ENCODE results near the gene ARHGAP15.

Gene ARHGAP15

DNA sequence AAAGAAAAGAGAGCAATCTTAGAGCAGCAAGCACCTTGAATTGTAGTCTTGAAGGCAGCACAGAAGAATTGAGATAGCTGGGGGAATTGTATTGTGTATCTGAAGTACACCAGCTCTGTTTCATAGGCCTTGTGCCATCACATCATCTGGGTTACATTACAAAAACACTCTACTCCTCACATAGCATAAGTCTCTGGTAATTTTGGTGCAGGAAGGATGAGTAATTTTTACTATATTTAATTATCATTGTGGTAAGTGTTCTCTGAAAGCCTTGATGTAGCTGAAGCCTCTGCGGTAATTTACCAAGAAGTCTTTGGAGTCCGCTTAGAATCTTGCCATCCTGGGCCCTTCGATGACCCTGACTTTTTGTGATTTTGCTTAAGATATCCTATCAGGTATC lies 291.1 kb downstream of the ARHGAP15 start:
- no peak for TF ChIP-seq SUZ12 (IDR thresholded peaks at IDR 0.05; ENCODE audit: extremely low read depth, insufficient read depth, insufficient read length)
- no peak for TF ChIP-seq ZNF274 (IDR thresholded peaks at IDR 0.05; ENCODE audit: low read depth, low read length)
- no peak for TF ChIP-seq YY1 (IDR thresholded peaks at IDR 0.05; ENCODE audit: insufficient read depth, insufficient read length)

DNA sequence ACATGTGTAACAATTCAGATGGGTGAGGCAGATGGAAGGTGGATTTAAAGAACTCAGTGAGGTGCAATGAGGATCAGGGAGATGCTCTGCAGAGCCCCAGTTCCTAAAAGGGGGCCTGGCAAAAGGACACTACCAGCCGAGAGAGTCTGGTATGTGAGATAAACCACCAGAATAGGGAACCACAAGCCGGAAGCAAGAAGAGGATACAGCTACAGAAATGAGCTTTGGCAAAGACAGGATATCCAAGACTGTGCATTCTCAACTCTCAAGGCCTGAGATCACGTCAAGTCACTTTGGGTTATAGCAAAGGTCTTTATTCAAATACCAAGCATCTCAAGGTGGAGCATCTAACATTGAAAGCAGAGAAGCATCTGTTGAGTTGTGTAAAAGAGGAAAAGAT lies 293.5 kb downstream of the ARHGAP15 start:
- Histone ChIP-seq H3K9ac (ENCODE audit: insufficient read length, low read depth) (no peak overlapping the region), H3K4me1 (ENCODE audit: insufficient read depth, insufficient read length) (no peaks in the 10 kb centered on the region), H3K4me3 (ENCODE audit: insufficient read length, low read depth) (no peak overlapping the region), H3K36me3 (ENCODE audit: insufficient read depth, insufficient read length, low read length) (no peaks in the 10 kb centered on the region), H3K9me3 (ENCODE audit: insufficient read depth, low read length) (no peaks in the 10 kb centered on the region), H3K27me3 (ENCODE audit: insufficient read depth, insufficient read length) (no peaks in the 10 kb centered on the region)
- TF ChIP-seq SUZ12 (IDR thresholded peaks at IDR 0.05; ENCODE audit: extremely low read depth, insufficient read depth, insufficient read length) (no peak), ZNF274 (IDR thresholded peaks at IDR 0.05; ENCODE audit: low read depth, low read length) (no peak), YY1 (IDR thresholded peaks at IDR 0.05; ENCODE audit: insufficient read depth, insufficient read length) (no peak)
- no peak for DNase-seq (ENCODE audit: low read depth, low spot score)

More for the DNA sequence above, 291.1 kb downstream of the ARHGAP15 start:
- Histone ChIP-seq H3K27me3 (ENCODE audit: insufficient read depth, insufficient read length) (no peaks in the 10 kb centered on the region), H3K36me3 (ENCODE audit: insufficient read depth, insufficient read length, low read length) (no peaks in the 10 kb centered on the region), H3K4me3 (ENCODE audit: insufficient read length, low read depth) (no peak overlapping the region), H3K4me1 (ENCODE audit: insufficient read depth, insufficient read length) (no peaks in the 10 kb centered on the region), H3K9ac (ENCODE audit: insufficient read length, low read depth) (no peak overlapping the region), H3K9me3 (ENCODE audit: insufficient read depth, low read length) (no peaks in the 10 kb centered on the region)
- no peak for DNase-seq (ENCODE audit: low read depth, low spot score)

DNA sequence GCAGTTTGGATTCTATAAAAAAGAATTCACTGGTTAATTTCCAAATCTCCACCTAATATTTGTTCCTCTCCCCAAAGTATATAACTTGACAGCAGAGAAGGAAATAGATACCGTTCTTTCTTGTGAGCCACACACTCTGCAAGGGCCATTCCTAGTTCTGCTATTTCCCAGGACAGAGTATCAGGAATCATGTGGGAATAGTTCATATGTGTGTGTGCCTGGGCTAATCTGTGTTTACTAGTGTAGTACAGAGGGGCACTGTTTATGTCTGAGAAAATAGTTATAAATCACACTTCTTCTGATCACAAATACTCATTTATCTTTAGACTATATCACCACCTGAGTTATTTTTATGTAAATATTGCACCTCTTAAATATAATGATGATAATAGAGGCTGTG lies 296.7 kb downstream of the ARHGAP15 start:
- Histone ChIP-seq H3K9me3 (ENCODE audit: insufficient read depth, low read length) (no peaks in the 10 kb centered on the region), H3K4me1 (ENCODE audit: insufficient read depth, insufficient read length) (no peaks in the 10 kb centered on the region), H3K36me3 (ENCODE audit: insufficient read depth, insufficient read length, low read length) (no peaks in the 10 kb centered on the region), H3K27me3 (ENCODE audit: insufficient read depth, insufficient read length) (no peaks in the 10 kb centered on the region), H3K4me3 (ENCODE audit: insufficient read length, low read depth) (no peak overlapping the region), H3K9ac (ENCODE audit: insufficient read length, low read depth) (no peak overlapping the region)
- DNase-seq (ENCODE audit: low read depth, low spot score): no peak
- TF ChIP-seq ZNF274 (IDR thresholded peaks at IDR 0.05; ENCODE audit: low read depth, low read length) (no peak), YY1 (IDR thresholded peaks at IDR 0.05; ENCODE audit: insufficient read depth, insufficient read length) (no peak), SUZ12 (IDR thresholded peaks at IDR 0.05; ENCODE audit: extremely low read depth, insufficient read depth, insufficient read length) (no peak)

DNA sequence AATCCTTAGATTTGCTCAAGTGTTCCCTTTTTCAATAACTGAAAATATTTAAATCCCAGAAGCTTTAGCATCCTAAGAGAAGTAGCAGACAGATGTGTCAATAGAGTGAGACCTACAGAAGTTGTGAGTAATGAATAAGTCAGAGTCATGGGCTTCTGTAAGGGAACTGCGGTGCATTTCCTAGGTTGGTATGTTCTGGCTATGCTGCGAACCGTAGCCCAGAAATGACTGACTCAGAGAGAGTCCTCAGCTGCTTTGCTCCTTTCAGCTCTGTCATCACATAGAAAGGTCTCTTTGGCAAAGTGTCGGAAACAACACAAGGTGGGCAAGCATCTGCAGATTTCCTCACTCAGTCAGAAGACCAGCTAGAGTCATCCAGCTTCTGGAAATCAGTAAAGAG lies 297.1 kb downstream of the ARHGAP15 start:
- Histone ChIP-seq H3K4me1 (ENCODE audit: insufficient read depth, insufficient read length) (no peaks in the 10 kb centered on the region), H3K4me3 (ENCODE audit: insufficient read length, low read depth) (no peak overlapping the region), H3K27me3 (ENCODE audit: insufficient read depth, insufficient read length) (no peaks in the 10 kb centered on the region), H3K9ac (ENCODE audit: insufficient read length, low read depth) (no peak overlapping the region), H3K36me3 (ENCODE audit: insufficient read depth, insufficient read length, low read length) (no peaks in the 10 kb centered on the region), H3K9me3 (ENCODE audit: insufficient read depth, low read length) (no peaks in the 10 kb centered on the region)
- no peak for DNase-seq (ENCODE audit: low read depth, low spot score)
- no peak for TF ChIP-seq SUZ12 (IDR thresholded peaks at IDR 0.05; ENCODE audit: extremely low read depth, insufficient read depth, insufficient read length)
- TF ChIP-seq ZNF274 (IDR thresholded peaks at IDR 0.05; ENCODE audit: low read depth, low read length): no peak
- TF ChIP-seq YY1 (IDR thresholded peaks at IDR 0.05; ENCODE audit: insufficient read depth, insufficient read length): no peak

DNA sequence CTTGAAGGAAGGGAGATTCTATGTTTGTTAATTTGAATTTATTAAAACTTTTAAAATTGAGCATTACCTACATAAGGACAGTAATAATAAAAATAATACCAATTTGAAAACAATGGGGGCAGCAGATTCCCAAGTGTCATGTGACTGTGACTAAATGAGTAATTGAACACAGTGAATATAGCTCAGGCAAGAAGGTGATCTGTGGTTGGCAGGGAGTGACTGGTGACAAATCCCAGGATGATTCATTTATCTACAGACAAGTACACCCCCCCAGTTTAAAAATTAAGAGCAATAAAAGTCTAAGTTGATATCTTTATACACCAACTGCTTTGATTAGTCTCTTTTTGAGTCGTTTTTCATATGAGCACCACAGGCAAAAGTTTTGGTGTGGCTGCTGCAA lies 299.5 kb downstream of the ARHGAP15 start:
- Histone ChIP-seq H3K36me3 (ENCODE audit: insufficient read depth, insufficient read length, low read length) (no peaks in the 10 kb centered on the region), H3K9me3 (ENCODE audit: insufficient read depth, low read length) (no peaks in the 10 kb centered on the region), H3K27me3 (ENCODE audit: insufficient read depth, insufficient read length) (no peaks in the 10 kb centered on the region), H3K4me3 (ENCODE audit: insufficient read length, low read depth) (no peak overlapping the region), H3K4me1 (ENCODE audit: insufficient read depth, insufficient read length) (no peaks in the 10 kb centered on the region), H3K9ac (ENCODE audit: insufficient read length, low read depth) (no peak overlapping the region)
- TF ChIP-seq ZNF274 (IDR thresholded peaks at IDR 0.05; ENCODE audit: low read depth, low read length) (no peak), YY1 (IDR thresholded peaks at IDR 0.05; ENCODE audit: insufficient read depth, insufficient read length) (no peak), SUZ12 (IDR thresholded peaks at IDR 0.05; ENCODE audit: extremely low read depth, insufficient read depth, insufficient read length) (no peak)
- DNase-seq (ENCODE audit: low read depth, low spot score): no peak

DNA sequence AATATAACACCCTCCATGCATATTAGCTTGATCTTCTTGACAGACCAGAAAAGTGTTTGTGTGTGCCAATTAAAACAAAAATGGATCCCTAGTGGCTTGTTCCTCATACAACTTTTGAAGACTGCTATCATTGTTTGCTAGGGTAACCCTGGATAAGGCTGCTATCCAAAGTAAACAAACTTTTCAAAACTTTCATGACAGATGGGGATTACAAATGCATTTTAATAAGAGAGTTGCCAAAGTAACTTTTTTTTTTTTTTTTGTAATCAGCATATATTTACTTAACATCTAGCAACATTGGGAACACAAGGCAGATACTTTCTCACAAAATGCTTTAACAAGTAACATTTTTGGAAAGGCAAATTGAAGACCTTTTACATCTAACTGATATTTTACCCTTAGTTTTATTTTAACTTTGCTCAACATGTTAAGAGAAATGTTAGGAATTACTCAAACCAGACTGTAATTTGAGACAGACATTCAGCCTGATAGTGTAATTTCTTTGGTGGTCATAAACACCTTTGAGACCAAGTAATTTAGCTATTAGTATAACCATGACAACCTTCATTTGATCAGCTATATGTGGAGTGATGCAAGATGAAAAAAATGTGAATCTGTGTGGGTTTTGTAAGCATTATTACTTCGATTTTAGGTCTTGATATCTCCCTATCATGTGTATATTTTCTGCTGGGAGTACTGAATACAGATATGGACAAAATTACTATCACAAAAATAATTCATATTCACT lies 300.9 kb downstream of the ARHGAP15 start:
- H3K36me3 ChIP-seq (ENCODE audit: insufficient read depth, insufficient read length, low read length): no peaks in the 10 kb centered on the region
- H3K9ac ChIP-seq (ENCODE audit: insufficient read length, low read depth): no peak overlapping the region
- H3K4me1 ChIP-seq (ENCODE audit: insufficient read depth, insufficient read length): no peaks in the 10 kb centered on the region
- no peak overlapping the region for H3K4me3 ChIP-seq (ENCODE audit: insufficient read length, low read depth)
- no peaks in the 10 kb centered on the region for H3K27me3 ChIP-seq (ENCODE audit: insufficient read depth, insufficient read length)
- TF ChIP-seq ZNF274 (IDR thresholded peaks at IDR 0.05; ENCODE audit: low read depth, low read length) (no peak), YY1 (IDR thresholded peaks at IDR 0.05; ENCODE audit: insufficient read depth, insufficient read length) (no peak), SUZ12 (IDR thresholded peaks at IDR 0.05; ENCODE audit: extremely low read depth, insufficient read depth, insufficient read length) (no peak)
- H3K9me3 ChIP-seq (ENCODE audit: insufficient read depth, low read length): no peaks in the 10 kb centered on the region
- DNase-seq (ENCODE audit: low read depth, low spot score): no peak

DNA sequence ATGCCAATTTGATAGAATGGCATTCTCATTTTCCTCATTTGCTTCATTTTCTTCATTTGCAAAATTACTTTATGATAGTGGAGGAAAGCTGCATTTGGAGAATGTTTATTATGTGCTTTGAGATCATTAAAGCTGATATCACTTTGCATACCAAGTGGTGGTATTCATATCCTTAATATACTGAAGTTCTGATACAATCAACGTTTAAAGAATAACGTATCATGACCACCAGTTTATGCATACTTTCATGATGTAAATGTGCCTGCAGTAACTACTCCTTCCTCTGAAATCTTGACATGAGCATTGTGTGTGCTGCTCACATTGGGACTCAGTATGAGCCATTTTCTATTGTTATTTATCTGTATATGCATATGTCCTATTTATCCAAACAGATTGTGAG lies 302.1 kb downstream of the ARHGAP15 start:
- no peak for TF ChIP-seq ZNF274 (IDR thresholded peaks at IDR 0.05; ENCODE audit: low read depth, low read length)
- no peak for TF ChIP-seq YY1 (IDR thresholded peaks at IDR 0.05; ENCODE audit: insufficient read depth, insufficient read length)
- no peak for TF ChIP-seq SUZ12 (IDR thresholded peaks at IDR 0.05; ENCODE audit: extremely low read depth, insufficient read depth, insufficient read length)
- Histone ChIP-seq H3K27me3 (ENCODE audit: insufficient read depth, insufficient read length) (no peaks in the 10 kb centered on the region), H3K9me3 (ENCODE audit: insufficient read depth, low read length) (no peaks in the 10 kb centered on the region), H3K4me1 (ENCODE audit: insufficient read depth, insufficient read length) (no peaks in the 10 kb centered on the region), H3K36me3 (ENCODE audit: insufficient read depth, insufficient read length, low read length) (no peaks in the 10 kb centered on the region), H3K4me3 (ENCODE audit: insufficient read length, low read depth) (no peak overlapping the region), H3K9ac (ENCODE audit: insufficient read length, low read depth) (no peak overlapping the region)
- DNase-seq (ENCODE audit: low read depth, low spot score): no peak

Measured in NT2/D1 (cell line).